Activated T-cell treated with anti-CD3 and anti-CD28 coated beads, Interleukin-2, amount 50 U/mL, for 1 hour (primary cell): Measurements from ENCODE around the gene TYK2.

ENCODE experiments used
- DNase-seq: peaks from one replicate; pipeline ENCODE4 v3.0.0-alpha.2; 2020

Gene TYK2

GRCh38 chr19:10332965-10333757 is 47.2 kb downstream of the TYK2 start, which contains the start of gene RAVER1:
Gene RAVER1, minus strand, starts transcription at chr19:10333529. Its CDS starts 22 bp downstream, at chr19:10333507.
- DNase-seq = peak; percentile 97

- no peak for DNase-seq
Observed at GRCh38 chr19:10332158-10332964, 48.0 kb downstream of the TYK2 start.

GRCh38 chr19:10329555-10329954 is 50.8 kb downstream of the TYK2 start:
- DNase-seq = no peak

- no peak for DNase-seq
Observed at GRCh38 chr19:10328558-10329429, 51.6 kb downstream of the TYK2 start.

GRCh38 chr19:10327793-10328192 is 52.6 kb downstream of the TYK2 start:
- no peak for DNase-seq

- no peak for DNase-seq
Observed at GRCh38 chr19:10325732-10326131, 54.6 kb downstream of the TYK2 start.

GRCh38 chr19:10321874-10322835 is 58.2 kb downstream of the TYK2 start:
- DNase-seq = no peak

- DNase-seq = no peak
Observed at GRCh38 chr19:10321417-10321797, 59.0 kb downstream of the TYK2 start.

GRCh38 chr19:10320602-10321416 is 59.6 kb downstream of the TYK2 start:
- DNase-seq = no peak

- no peak for DNase-seq
Observed at GRCh38 chr19:10318807-10319682, 61.3 kb downstream of the TYK2 start.

GRCh38 chr19:10317857-10318462 is 62.4 kb downstream of the TYK2 start:
- DNase-seq = no peak

GRCh38 chr19:10317045-10317856 is 63.1 kb downstream of the TYK2 start:
- no peak for DNase-seq

GRCh38 chr19:10316229-10317044 is 63.9 kb downstream of the TYK2 start:
- DNase-seq = no peak

- DNase-seq = peak; percentile 92
Observed at GRCh38 chr19:10315335-10316214, 64.8 kb downstream of the TYK2 start, which contains the start of gene FDX2. Gene FDX2, minus strand, starts transcription at chr19:10316015. Its CDS starts 19 bp downstream, at chr19:10315996.

GRCh38 chr19:10309423-10309822 is 70.9 kb downstream of the TYK2 start, which contains the start of gene ZGLP1:
Gene ZGLP1, minus strand, starts transcription at chr19:10309815.
- no peak for DNase-seq

GRCh38 chr19:10306327-10306726 is 74.0 kb downstream of the TYK2 start:
- no peak for DNase-seq
